Suprapubic skin (tissue), 4 donors: ENCODE data around the gene LRG1. TPM values are rescaled to one million over a fixed set of nuclear protein-coding genes. Genes with fewer than 3 reads are reported as not detected.

ENCODE experiments used
- DNase-seq, 2 donors: peaks; one replicate each; pipeline ENCODE4 v3.0.0-alpha.2; 2019; ENCODE audit warnings: low spot score in 2 of 2
- H3K27ac ChIP-seq: fragments of 200-600 bp; sonication (generic); one replicate; pipeline ENCODE4 v1.5.1; 2019
- H3K27me3 ChIP-seq: fragments of 200-600 bp; sonication (generic); one replicate; pipeline ENCODE4 v1.5.1; 2019
- H3K36me3 ChIP-seq: fragments of 200-600 bp; sonication (generic); one replicate; pipeline ENCODE4 v1.5.1; 2019
- H3K4me1 ChIP-seq: fragments of 200-600 bp; sonication (generic); one replicate; pipeline ENCODE4 v1.5.1; 2019
- H3K4me3 ChIP-seq: fragments of 200-600 bp; sonication (generic); one replicate; pipeline ENCODE4 v1.5.1; 2019; ENCODE audit warnings: mild to moderate bottlenecking
- H3K9me3 ChIP-seq: fragments of 200-600 bp; sonication (generic); one replicate; pipeline ENCODE4 v1.5.1; 2019
- EP300 ChIP-seq: sonication (generic); formaldehyde crosslinking; IDR thresholded peaks from one replicate; pipeline ENCODE4 v1.6.1; 2017; ENCODE audit warnings: antibody characterized with exemption
- POLR2A ChIP-seq, 2 donors: fragments of 450-650 bp; IDR thresholded peaks; one replicate each; pipeline ENCODE4 v1.6.1; 2017; ENCODE audit warnings: antibody characterized with exemption in 2 of 2, mild to moderate bottlenecking in 2 of 2, moderate library complexity in 2 of 2
- POLR2AphosphoS5 ChIP-seq, 3 donors: sonication (generic); formaldehyde crosslinking; IDR thresholded peaks; one replicate each; pipeline ENCODE4 v1.6.1; 2017; ENCODE audit warnings: antibody characterized with exemption in 3 of 3
- WGBS: methylation state at CpG from one replicate; pipeline ENCODE4 v1.1.5; 2018; 5-methylcytosine and 5-hydroxymethylcytosine counted together
- total RNA-seq, 4 donors: library from RNA; depleted of rRNA; stranded (reverse); fragments of >200 nt; gene quantifications; one replicate each; pipeline ENCODE4 v1.1.0, GENCODE V29; 2016
- TF ChIP-seq, protein P1 (sequence below), 2 donors: fragments of 200-600 bp in 1 of 2; fragments of 450-650 bp in 1 of 2; sonication (generic) in 1 of 2; IDR thresholded peaks; one replicate each; pipeline ENCODE4 v1.5.1; 2016 to 2019; ENCODE audit warnings: antibody characterized with exemption in 2 of 2, mild to moderate bottlenecking in 1 of 2, moderate library complexity in 1 of 2

LRG1 gene
- total RNA-seq, 4 donors from 2014 or later = 4.5 to 8.0 (median 6.3) TPM

GRCh38 chr19:4555657-4556561 is 16.1 kb upstream of the LRG1 start:
- WGBS = 68% methylated on average over 41 of the region's 43 CpGs
- TF ChIP-seq, protein P1, sequence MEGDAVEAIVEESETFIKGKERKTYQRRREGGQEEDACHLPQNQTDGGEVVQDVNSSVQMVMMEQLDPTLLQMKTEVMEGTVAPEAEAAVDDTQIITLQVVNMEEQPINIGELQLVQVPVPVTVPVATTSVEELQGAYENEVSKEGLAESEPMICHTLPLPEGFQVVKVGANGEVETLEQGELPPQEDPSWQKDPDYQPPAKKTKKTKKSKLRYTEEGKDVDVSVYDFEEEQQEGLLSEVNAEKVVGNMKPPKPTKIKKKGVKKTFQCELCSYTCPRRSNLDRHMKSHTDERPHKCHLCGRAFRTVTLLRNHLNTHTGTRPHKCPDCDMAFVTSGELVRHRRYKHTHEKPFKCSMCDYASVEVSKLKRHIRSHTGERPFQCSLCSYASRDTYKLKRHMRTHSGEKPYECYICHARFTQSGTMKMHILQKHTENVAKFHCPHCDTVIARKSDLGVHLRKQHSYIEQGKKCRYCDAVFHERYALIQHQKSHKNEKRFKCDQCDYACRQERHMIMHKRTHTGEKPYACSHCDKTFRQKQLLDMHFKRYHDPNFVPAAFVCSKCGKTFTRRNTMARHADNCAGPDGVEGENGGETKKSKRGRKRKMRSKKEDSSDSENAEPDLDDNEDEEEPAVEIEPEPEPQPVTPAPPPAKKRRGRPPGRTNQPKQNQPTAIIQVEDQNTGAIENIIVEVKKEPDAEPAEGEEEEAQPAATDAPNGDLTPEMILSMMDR (IDR thresholded peaks at IDR 0.05) = no peak
- TF ChIP-seq EP300 (no peak), POLR2AphosphoS5 (IDR thresholded peaks at IDR 0.05) (no peak), POLR2A (IDR thresholded peaks at IDR 0.05) (no peak)

DNA sequence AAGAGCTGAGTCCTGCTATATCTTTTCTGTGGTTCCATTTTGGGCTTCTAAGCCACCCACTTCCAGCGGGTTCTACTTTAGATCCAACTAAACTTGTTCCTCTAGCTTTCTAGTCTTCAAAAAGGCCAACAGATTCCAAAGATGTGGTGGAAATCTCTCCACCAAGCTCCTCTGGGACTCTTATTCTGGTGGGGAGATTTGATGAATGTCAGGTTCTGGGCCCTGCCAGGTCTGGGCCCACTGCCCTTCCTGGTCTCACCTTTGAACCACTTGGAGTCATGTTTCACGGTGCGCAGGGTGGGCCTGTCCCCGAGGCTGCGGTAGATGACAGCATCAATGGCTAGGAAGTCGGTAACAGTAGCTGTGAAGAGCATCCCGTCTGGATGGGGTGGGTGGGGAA is 14.9 kb upstream of the LRG1 start:
- DNase-seq = no peak
- H3K9me3 ChIP-seq = no peaks in the 10 kb centered on the region
- H3K27me3 ChIP-seq = peaks cover 17% of the 10 kb centered on the region
- no peak overlapping the region for H3K27ac ChIP-seq
- 84% methylated on average over 6 of the region's 7 CpGs for WGBS
- no peaks in the 10 kb centered on the region for H3K36me3 ChIP-seq
- peaks cover 7% of the 10 kb centered on the region for H3K4me1 ChIP-seq
- no peak overlapping the region for H3K4me3 ChIP-seq
- TF ChIP-seq POLR2A (IDR thresholded peaks at IDR 0.05) (no peak), POLR2AphosphoS5 (IDR thresholded peaks at IDR 0.05) (no peak), EP300 (no peak)
- TF ChIP-seq, protein P1 (IDR thresholded peaks at IDR 0.05) = no peak

More at GRCh38 chr19:4555657-4556561, 16.1 kb upstream of the LRG1 start:
- DNase-seq = no peak
- Histone ChIP-seq H3K4me1 (peaks cover 11% of the 10 kb centered on the region), H3K27me3 (peaks cover 8% of the 10 kb centered on the region), H3K4me3 (no peak overlapping the region), H3K27ac (no peak overlapping the region), H3K36me3 (no peaks in the 10 kb centered on the region), H3K9me3 (no peaks in the 10 kb centered on the region)

GRCh38 chr19:4553775-4554174 is 13.9 kb upstream of the LRG1 start:
- H3K27ac ChIP-seq = no peak overlapping the region
- H3K4me3 ChIP-seq = no peak overlapping the region
- no peaks in the 10 kb centered on the region for H3K9me3 ChIP-seq
- WGBS = 75% methylated on average over 3 of the region's 3 CpGs
- no peak for DNase-seq
- H3K4me1 ChIP-seq = peaks cover 7% of the 10 kb centered on the region
- no peaks in the 10 kb centered on the region for H3K36me3 ChIP-seq
- peaks cover 17% of the 10 kb centered on the region for H3K27me3 ChIP-seq
- TF ChIP-seq, protein P1 (IDR thresholded peaks at IDR 0.05) = no peak
- TF ChIP-seq POLR2A (IDR thresholded peaks at IDR 0.05) (no peak), POLR2AphosphoS5 (IDR thresholded peaks at IDR 0.05) (no peak), EP300 (no peak)

GRCh38 chr19:4553092-4553695 is 13.4 kb upstream of the LRG1 start:
- TF ChIP-seq POLR2A (IDR thresholded peaks at IDR 0.05) = no peak
- H3K36me3 ChIP-seq = no peaks in the 10 kb centered on the region

DNA sequence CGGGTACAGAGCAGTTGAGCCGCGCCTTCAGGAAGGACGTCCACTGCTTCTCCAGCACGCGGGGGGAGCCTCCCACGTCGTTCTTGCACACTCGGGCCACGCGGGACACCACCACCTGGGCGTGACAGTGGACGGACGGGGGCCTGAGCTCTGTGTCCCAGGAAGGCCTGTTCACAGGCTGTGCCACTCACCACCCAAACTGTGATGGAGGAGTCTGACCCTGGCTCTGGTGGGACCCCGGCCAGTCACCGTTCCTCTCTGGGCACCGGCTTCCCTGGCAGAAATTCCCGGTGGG is 12.6 kb upstream of the LRG1 start:
- Histone ChIP-seq H3K9me3 (no peaks in the 10 kb centered on the region), H3K4me1 (no peaks in the 10 kb centered on the region), H3K27ac (no peak overlapping the region), H3K4me3 (no peak overlapping the region), H3K36me3 (no peaks in the 10 kb centered on the region), H3K27me3 (peaks cover 17% of the 10 kb centered on the region)
- TF ChIP-seq POLR2A (IDR thresholded peaks at IDR 0.05) (no peak), POLR2AphosphoS5 (IDR thresholded peaks at IDR 0.05) (no peak), EP300 (no peak)
- TF ChIP-seq, protein P1 (IDR thresholded peaks at IDR 0.05) = no peak
- DNase-seq = no peak
- WGBS = 89% methylated on average over 14 of the region's 18 CpGs

More at GRCh38 chr19:4553092-4553695, 13.4 kb upstream of the LRG1 start:
- peaks cover 17% of the 10 kb centered on the region for H3K27me3 ChIP-seq
- no peaks in the 10 kb centered on the region for H3K9me3 ChIP-seq
- no peak for DNase-seq
- no peak overlapping the region for H3K4me3 ChIP-seq
- H3K4me1 ChIP-seq = peaks cover 5% of the 10 kb centered on the region
- no peak overlapping the region for H3K27ac ChIP-seq
